ENCODE data around the gene FBXO11. TPM values are rescaled to one million over a fixed set of nuclear protein-coding genes. Genes with fewer than 3 reads are reported as not detected.
"Not testable (repeated sequence)": the region's sequence is repeated elsewhere in the genome, so short reads cannot be mapped to it uniquely, and the experiment has no call there.

Gene FBXO11
- total RNA-seq, 2 experiments from 2014 or later: 61.1 to 64.0 TPM

DNA sequence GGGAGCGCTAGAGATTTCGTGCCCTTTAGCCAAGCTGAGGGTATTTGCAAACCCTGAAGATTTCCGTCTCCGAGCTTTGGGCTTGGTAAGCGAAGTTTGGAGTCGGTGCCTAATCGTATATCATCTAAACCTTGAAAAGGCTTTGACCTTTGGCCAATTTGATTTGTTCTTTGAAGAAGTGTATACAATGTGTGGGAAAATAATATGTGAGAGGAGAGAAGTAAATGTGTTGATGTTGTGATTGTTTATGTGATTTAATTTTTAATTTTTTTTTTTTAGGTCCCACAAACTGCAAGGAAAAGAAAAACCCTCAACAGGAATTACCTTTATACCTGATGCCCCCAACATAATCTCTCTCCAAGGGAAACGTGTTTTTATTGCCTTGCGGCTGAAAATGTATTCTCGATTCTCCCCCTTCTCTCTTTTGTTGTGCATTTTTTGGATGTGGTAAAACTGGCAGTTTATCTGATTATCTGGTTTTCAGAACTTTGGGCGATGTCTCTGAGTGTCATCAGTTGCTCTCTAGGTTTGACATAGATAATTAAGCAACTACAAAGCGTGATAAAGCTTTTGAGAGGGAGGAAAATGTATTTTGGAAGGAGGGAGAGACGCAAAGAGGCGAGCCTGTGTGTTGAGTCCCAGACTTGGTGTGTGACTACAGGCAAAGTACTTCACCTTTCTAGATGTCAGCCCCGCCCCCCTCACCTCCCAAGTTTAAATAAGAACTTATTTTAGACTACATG is 912 bp upstream of the FBXO11 start:
- peaks cover 21% of the 10 kb centered on the region for H3K4me1 Mint-ChIP-seq
- no peak for ATAC-seq (ENCODE audit: low read depth)

DNA sequence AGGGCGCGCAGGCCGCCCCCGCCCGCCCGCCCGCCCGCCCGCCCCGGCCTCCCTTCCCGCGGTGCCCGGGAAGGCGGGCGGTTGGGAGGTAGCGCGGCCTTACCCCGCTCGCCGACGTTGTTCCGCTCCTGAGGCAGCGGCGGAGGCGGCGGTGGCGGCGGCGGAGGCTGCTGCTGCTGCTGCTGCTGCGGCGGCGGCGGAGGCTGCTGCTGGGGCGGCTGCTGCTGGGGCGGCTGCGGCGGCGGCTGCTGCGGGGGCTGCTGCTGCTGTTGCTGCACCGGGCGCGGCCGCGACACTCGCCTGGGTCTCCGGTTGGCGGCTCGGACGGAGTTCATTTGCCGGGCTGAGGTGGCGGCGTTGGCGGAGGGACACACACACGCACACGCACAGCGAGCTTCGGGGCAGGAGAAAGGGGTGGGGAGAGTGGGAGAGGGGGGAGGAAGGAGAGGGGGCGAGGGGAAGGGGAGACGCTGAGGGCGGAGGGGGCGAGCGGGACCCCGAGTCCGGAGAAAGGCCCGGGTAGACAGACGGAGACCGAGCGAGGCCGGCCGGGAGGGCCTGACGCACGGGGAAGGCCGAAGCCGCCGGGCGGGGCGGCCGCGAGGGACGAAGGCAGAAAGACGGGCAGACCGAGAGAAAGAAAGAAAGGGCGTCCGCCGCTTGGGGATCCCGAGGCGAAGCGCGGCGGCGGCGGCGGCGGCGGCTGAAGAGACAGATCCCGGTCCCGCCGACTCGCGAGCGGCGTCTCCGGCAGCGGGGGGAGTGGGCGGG is 727 bp downstream of the FBXO11 start:
- no peaks in the 10 kb centered on the region for H3K9me3 Mint-ChIP-seq
- peaks cover 21% of the 10 kb centered on the region for H3K4me1 Mint-ChIP-seq
- H3K27ac Mint-ChIP-seq: peak overlapping the region; percentile 96
- POLR2A ChIA-PET: interaction anchor here (0.6 kb wide), 2 partner anchors 25 to 66 kb away, joined by 3 read pairs; no protein-coding TSS in a partner anchor
- H3K27me3 Mint-ChIP-seq: no peaks in the 10 kb centered on the region
- peaks cover 2% of the 10 kb centered on the region for H3K36me3 Mint-ChIP-seq
- DNase-seq: peak; percentile 78
- ATAC-seq (ENCODE audit: low read depth): peak; percentile 10
- H3K4me3 Mint-ChIP-seq: peak overlapping the region; percentile 87

More for the DNA sequence above, 912 bp upstream of the FBXO11 start:
- POLR2A ChIA-PET: interaction anchor here (0.8 to 1.4 kb wide), 8 partner anchors 9 to 541 kb away, joined by 3 to 9 read pairs (median 4); partner anchors contain the start of gene MSH6
- Mint-ChIP-seq H3K4me3 (peak overlapping the region; percentile 91), H3K36me3 (peaks cover 4% of the 10 kb centered on the region), H3K27me3 (no peaks in the 10 kb centered on the region), H3K9me3 (peaks cover under 1% of the 10 kb centered on the region), H3K27ac (peak overlapping the region; percentile 89)
- DNase-seq: no peak

DNA sequence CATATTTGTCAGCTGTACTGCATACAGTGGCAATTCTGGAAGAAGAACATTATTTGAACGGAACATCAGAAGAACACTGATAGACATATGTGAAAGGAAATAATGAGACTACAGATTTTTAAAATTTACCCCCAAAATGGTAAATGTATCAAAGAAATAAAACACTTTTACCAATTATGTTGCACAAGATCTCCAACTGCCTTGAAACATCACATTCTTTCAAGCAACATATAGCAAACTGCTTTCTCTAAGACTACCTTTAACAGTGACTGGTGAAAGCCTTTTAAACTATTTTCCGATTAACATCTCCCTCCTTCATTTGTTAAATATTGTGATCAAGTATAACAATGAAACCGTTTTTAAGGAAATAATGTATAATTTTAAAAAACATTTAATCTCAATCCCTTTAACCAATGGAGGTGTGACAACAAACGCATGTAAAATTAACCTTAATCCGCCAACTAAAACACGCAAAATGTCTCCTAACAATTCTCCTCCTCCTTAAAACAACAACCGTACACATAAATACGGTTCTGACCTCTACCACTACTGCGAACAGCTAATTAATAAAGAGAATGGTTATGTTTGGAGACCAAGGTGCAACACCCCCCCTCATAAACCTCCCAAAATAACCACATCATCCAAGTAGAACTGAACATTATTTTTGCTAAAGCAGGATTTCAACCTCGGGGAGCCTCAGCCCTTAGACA is 2.4 kb downstream of the FBXO11 start:
- Mint-ChIP-seq H3K9me3 (no peaks in the 10 kb centered on the region), H3K27ac (peak overlapping the region; percentile 98), H3K4me1 (peaks cover 32% of the 10 kb centered on the region), H3K4me3 (peak overlapping the region; percentile 98), H3K27me3 (no peaks in the 10 kb centered on the region), H3K36me3 (peaks cover 2% of the 10 kb centered on the region)
- DNase-seq (no peak), ATAC-seq (ENCODE audit: low read depth) (no peak)
- POLR2A ChIA-PET: no interaction called here

DNA sequence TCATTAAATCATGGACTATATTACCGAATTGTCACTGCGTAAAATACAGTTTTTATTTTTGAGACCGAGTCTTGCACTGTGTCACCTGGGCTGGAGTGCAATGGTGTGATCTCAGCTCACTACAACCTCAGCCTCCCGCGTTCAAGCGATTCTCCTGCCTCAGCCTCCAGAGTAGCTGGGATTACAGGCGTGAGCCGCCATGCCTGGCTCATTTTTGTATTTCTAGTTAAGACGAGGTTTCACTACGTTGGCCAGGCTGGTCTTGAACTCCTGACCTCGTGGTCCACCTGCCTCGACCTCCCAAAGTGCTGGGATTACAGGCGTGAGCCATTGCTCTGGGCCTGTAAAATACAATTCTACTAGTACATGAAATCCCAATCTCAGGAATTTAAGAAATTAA is 4.4 kb downstream of the FBXO11 start:
- H3K4me3 Mint-ChIP-seq; H3K36me3 Mint-ChIP-seq; POLR2A ChIA-PET; H3K27me3 Mint-ChIP-seq; DNase-seq; H3K9me3 Mint-ChIP-seq; ATAC-seq (ENCODE audit: low read depth): not testable (repeated sequence)
- Mint-ChIP-seq H3K27ac (peak overlapping the region; percentile 30), H3K4me1 (peaks cover 38% of the 10 kb centered on the region)

DNA sequence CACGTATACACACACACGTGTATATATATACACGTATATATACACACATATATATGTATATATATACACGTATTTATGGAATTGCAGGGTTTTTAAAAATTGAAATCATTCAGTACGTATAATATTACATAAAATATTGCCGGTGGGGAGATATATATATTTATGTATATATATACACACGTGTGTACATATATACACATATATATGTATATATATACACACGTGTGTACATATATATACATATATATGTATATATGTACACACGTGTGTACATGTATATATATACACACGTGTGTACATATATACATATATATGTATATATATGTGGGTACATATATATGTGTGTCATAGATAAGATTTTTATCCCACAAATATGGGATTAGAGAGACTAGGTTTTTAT is 5.4 kb downstream of the FBXO11 start:
- H3K4me3 Mint-ChIP-seq: no peak overlapping the region
- no peak overlapping the region for H3K27ac Mint-ChIP-seq
- no peak for ATAC-seq (ENCODE audit: low read depth)
- no peak for DNase-seq
- H3K36me3 Mint-ChIP-seq: peaks cover 14% of the 10 kb centered on the region
- no peaks in the 10 kb centered on the region for H3K27me3 Mint-ChIP-seq
- POLR2A ChIA-PET: no interaction called here
- H3K4me1 Mint-ChIP-seq: peaks cover 44% of the 10 kb centered on the region
- H3K9me3 Mint-ChIP-seq: no peaks in the 10 kb centered on the region

DNA sequence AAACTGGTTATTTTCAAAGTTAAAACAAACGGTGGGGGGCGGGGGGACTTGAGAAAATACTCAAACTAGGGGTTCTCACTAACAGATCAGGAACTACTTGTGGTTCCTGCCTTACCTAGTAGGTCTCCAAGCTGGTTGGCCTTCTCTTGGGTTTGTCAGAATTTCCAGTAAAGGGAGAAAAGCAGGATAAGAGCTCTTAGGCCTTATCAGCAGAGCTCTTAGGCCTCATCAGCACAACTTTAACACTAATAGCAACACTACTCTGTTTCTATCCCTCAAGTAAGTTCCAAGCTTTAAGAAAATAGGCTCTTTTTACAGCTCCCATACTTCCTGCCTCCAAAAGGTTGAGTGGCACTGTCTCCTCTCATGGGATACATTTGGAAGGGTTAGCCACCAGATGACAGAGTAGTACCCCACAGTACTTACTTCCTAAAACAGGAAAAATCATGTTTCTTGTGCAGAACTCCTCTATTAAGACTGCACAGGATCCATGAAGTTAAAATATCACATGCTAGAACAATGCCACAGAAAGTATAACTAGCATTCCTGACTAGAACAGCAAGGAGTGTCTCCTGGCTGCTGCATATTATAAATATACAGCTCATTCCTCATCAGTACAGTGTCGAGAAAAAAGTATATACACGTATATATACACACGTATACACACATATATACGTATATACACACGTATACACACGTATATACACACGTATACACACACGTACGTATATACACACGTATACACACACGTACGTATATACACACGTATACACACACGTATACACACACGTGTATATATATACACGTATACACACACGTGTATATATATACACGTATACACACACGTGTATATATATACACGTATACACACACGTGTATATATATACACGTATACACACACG is 6.1 kb downstream of the FBXO11 start:
- Mint-ChIP-seq H3K4me1 (peaks cover 45% of the 10 kb centered on the region), H3K9me3 (no peaks in the 10 kb centered on the region), H3K27me3 (no peaks in the 10 kb centered on the region), H3K27ac (no peak overlapping the region), H3K36me3 (peaks cover 14% of the 10 kb centered on the region), H3K4me3 (no peak overlapping the region)
- POLR2A ChIA-PET: no interaction called here
- no peak for DNase-seq
- no peak for ATAC-seq (ENCODE audit: low read depth)

DNA sequence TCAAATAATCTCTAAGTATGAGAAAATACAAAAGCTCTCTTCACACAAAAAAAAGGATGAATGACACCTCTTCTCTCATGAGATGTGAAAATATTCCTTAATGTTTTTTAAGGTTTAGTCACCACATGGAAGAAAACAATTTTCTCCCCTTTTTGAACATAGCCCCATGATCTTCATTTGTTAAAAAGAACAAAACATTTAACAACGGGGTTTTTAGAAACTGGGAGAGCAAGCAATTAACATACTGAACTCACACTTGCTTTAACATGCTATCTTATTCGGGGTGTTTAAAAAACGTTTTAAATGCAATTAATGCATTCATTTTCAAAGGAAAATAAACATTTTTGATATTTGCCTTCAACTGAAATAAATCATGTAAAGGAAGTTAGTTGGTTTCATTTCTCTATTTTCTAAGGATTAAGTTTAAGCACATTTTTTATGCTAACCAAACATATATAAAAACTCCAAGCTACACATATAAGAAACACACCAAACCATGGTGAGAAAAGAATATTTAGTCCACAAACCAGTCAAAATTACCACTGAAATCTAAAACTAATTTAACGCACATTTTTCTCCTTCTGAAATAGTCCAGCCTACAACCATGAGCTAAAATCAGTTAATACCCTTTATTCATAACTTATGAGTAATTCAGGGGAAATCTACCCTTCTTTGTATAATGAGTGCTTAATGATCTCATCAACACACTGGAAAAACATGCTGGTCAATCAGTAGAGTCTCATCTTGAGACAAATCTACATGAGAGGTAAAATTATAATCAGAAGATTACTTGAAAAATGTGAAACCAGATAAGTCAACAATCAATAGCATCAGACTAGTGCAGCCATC is 8.2 kb downstream of the FBXO11 start:
- peaks cover 43% of the 10 kb centered on the region for H3K4me1 Mint-ChIP-seq
- ATAC-seq (ENCODE audit: low read depth) (no peak), DNase-seq (no peak)
- H3K4me3 Mint-ChIP-seq: peak overlapping the region; percentile 45
- no peaks in the 10 kb centered on the region for H3K9me3 Mint-ChIP-seq
- H3K27ac Mint-ChIP-seq: peak overlapping the region; percentile 21
- peaks cover 12% of the 10 kb centered on the region for H3K36me3 Mint-ChIP-seq
- H3K27me3 Mint-ChIP-seq: no peaks in the 10 kb centered on the region
- POLR2A ChIA-PET: interaction anchor here (0.7 kb wide), 1 partner anchor 12 kb away, joined by 3 read pairs; no protein-coding TSS in a partner anchor

DNA sequence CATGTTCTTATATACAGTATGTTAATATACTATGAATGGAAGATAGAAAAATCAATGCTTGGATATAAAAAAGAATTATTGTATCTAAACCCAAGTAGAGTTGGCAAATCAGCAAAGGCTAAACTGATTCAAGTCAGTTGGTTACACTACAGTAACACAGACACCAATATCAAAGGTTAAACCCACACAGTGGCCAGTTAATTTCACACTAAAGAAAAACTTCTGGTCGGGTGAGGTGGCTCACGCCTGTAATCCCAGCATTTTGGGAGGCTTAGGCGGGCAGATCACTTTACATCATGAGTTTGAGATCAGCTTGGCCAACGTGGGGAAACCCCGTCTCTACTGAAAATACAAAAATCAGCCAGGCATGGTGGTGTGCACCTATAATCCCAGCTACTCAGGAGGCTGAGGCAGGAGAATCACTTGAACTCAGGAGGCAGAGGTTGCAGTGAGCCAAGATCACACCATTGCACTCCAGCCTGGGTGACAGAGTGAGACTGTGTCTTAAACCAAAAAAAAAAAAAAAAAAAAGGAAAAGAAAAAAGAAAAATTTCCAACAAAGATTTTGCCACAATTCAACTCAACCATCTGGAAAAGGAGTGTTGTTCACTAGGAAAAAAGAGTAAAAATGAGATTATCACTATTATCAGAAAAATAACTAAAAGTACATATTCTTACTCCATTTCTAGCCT is 9.0 kb downstream of the FBXO11 start:
- Mint-ChIP-seq H3K4me3 (peak overlapping the region; percentile 45), H3K36me3 (peaks cover 15% of the 10 kb centered on the region), H3K27ac (peak overlapping the region; percentile 21), H3K4me1 (peaks cover 41% of the 10 kb centered on the region)
- not testable (repeated sequence) for H3K9me3 Mint-ChIP-seq; ATAC-seq (ENCODE audit: low read depth); DNase-seq; H3K27me3 Mint-ChIP-seq
- POLR2A ChIA-PET: interaction anchor here (0.7 kb wide), 1 partner anchor 13 kb away, joined by 3 read pairs; no protein-coding TSS in a partner anchor

DNA sequence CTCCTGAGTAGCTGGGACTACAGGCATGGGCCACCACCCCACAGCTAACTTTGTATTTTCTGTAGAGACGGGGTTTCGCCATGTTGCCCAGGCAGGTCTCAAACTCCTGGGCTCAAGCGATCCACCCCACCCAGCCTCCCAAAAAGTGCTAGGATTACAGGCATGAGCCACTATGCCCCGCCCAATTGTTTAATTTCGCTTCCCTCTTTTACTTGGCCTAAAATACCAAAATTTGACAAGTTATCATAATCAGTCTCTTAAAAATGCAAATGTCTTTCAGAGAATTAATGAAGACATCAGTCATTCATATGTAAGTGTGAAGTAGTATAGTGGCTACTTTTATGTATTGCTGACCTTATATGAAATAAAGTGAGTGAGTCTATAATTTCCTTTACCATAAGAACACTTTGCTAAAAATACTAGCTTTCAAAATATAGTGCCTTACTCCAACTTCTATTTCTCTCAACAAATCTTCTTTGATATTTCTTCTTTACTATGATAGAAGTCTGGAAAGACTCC is 9.8 kb downstream of the FBXO11 start:
- Mint-ChIP-seq H3K27ac (no peak overlapping the region), H3K4me3 (no peak overlapping the region), H3K27me3 (no peaks in the 10 kb centered on the region), H3K9me3 (no peaks in the 10 kb centered on the region), H3K36me3 (peaks cover 23% of the 10 kb centered on the region), H3K4me1 (peaks cover 47% of the 10 kb centered on the region)
- no peak for ATAC-seq (ENCODE audit: low read depth)
- no peak for DNase-seq
- POLR2A ChIA-PET: no interaction called here

DNA sequence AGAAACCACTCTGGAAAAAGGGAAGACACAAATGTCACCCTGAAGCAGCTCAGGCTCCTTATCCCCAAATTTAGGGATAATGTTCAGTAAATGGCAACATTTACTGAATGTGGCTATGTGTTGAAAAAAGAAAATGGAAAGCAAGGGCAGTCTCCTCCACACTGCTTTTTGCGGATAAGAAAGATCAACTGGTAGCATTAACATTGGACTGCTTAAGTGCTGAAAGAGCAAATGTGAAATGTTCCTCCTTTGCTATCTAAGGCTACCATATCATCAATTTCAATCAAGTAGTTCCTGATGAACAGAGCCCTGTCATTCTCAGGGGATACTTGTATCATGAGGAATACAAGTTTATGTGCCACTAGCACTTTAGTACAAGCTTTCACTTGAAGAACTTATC is 12.5 kb downstream of the FBXO11 start:
- H3K9me3 Mint-ChIP-seq: no peaks in the 10 kb centered on the region
- DNase-seq (no peak), ATAC-seq (ENCODE audit: low read depth) (no peak)
- H3K36me3 Mint-ChIP-seq: peaks cover 33% of the 10 kb centered on the region
- POLR2A ChIA-PET: no interaction called here
- H3K27me3 Mint-ChIP-seq: no peaks in the 10 kb centered on the region
- peaks cover 43% of the 10 kb centered on the region for H3K4me1 Mint-ChIP-seq
- H3K4me3 Mint-ChIP-seq: no peak overlapping the region
- no peak overlapping the region for H3K27ac Mint-ChIP-seq

DNA sequence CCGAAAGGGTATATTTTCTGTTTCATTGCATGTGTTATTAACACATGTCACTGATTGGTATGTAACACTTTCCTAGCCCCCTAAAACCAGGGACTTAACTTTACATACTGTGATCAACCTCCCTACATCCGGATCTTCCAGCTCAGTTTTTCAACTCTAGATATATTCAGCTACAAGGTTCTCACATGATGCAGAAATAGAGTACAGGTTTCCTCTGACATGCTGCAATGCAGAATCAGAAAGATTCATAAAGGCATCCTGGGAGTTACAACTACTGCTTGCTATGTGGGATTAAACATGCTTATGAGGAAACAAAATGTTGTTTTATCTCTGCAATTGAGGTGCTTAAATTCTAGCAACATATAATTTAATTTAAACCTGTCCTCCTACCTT is 14.0 kb downstream of the FBXO11 start:
- POLR2A ChIA-PET: no interaction called here
- H3K27me3 Mint-ChIP-seq: no peaks in the 10 kb centered on the region
- ATAC-seq (ENCODE audit: low read depth): no peak
- DNase-seq: no peak
- no peak overlapping the region for H3K27ac Mint-ChIP-seq
- peaks cover 30% of the 10 kb centered on the region for H3K36me3 Mint-ChIP-seq
- peaks cover 36% of the 10 kb centered on the region for H3K4me1 Mint-ChIP-seq
- no peak overlapping the region for H3K4me3 Mint-ChIP-seq
- no peaks in the 10 kb centered on the region for H3K9me3 Mint-ChIP-seq

Data from activated naive CD8-positive, alpha-beta T cell treated with anti-CD3 and anti-CD28 coated beads, Interleukin-2, amount 10 ng/mL, durations not matched to agents 7 days and 5 days (primary cell).